Mesenteric fat pad (tissue), 1 donor: Measurements from ENCODE around the gene HES6. TPM values are rescaled to one million over a fixed set of nuclear protein-coding genes. Genes with fewer than 3 reads are reported as not detected.

Experiments
- DNase-seq: peaks from one replicate; pipeline ENCODE4 v3.0.0-alpha.2; 2020; ENCODE audit warnings: low spot score
- total RNA-seq: library from RNA; stranded (reverse); fragmentation: NEBNext Ultra II Directional; extraction: Animal tissue kit (Norgen Biotek cat#: 25700); gene quantifications from one replicate; pipeline ENCODE4 v1.2.1, GENCODE V29; 2021
- donor health status: DM: yes; HTN: yes; CAD: no.

The HES6 gene
- total RNA-seq, 1 donor from 2014 or later, result 4.3 TPM

DNA sequence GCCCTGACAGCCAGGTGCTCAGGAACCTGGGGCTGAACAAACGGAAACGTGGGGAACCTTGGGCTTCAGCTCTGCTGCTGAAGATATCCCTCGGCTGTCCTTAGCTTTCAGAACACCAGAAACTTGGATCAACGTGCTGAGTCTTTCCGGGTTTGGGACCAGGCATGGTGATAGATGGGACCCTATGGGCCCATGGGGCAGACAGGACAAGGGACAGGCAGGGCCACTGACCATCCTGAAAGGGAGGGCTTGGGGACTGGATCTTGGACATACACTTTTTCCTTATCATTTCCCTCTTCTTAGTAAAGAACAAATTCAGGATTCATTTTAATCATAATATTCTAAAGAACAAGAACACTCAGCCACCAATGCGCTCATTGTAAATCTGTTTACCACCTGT, 16.3 kb upstream of the HES6 start:
- DNase-seq, result no peak

DNA sequence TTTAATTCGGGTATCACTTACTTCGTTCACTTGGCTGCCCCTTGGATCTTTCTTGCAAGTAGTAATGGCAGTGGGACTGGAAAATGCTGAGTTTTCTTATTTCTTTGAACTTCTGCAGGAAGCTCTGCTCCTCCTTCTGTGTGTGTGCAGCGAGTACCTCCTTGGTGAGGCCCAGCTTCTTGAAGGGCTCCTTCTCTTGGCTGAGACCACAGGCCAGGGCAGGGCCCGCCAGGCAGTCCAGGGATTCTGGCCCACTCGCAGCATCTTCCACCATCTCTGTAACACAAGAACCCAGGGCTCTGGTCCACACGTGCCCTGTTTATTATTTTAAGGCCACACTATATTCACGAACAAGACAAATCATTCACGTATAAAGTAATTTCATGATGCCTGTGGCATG, 15.8 kb upstream of the HES6 start:
- DNase-seq, result no peak

DNA sequence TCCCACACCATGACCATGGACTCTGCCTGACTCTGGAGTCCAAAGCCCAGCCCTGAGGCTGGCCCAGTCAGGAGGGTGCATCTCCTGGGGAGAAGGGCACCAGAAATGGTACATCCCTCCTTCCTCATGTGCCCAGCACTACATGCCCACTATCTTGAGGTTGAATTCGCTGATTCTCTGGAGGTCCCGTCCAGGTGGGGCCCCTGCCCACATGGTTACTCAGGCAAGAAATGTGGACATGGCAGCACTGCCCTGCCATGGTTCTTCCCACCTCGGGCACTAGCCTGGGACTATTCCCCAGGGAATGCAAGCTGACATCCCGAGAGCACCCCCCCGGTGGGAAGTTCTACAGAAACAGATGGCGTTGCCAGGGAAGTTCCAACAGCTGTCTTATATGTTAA, 15.3 kb upstream of the HES6 start:
- no peak for DNase-seq

DNA sequence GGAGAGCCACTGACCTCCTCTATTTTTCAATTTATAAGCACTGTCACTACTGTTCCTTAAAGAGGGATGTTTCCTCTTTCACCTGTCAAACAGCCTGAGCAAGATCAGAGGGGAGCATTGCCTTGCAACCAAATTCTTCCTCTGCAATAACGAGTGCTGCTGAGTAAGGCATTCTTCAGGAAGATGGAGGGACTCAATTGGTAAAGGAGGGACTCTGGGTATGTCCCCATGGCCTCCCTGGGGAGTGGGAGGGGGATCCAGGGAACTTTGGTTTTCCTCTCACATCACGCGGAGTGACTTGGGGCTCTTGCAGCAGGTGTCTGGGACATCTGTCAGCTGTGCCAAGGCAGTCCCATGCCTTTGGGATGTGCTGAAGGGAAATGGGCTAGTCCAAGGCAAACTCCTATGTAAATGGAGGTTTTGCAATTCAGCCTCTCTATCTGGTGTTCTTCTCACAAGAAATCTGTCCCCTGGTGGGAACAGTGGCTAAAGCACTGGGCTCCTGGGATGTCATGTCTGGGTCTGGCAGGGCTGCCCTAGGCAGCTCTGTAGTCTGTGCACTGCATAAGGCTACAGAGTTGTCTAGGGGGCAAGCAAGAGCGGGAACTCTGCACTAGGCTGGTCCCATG, 14.4 kb upstream of the HES6 start:
- no peak for DNase-seq

DNA sequence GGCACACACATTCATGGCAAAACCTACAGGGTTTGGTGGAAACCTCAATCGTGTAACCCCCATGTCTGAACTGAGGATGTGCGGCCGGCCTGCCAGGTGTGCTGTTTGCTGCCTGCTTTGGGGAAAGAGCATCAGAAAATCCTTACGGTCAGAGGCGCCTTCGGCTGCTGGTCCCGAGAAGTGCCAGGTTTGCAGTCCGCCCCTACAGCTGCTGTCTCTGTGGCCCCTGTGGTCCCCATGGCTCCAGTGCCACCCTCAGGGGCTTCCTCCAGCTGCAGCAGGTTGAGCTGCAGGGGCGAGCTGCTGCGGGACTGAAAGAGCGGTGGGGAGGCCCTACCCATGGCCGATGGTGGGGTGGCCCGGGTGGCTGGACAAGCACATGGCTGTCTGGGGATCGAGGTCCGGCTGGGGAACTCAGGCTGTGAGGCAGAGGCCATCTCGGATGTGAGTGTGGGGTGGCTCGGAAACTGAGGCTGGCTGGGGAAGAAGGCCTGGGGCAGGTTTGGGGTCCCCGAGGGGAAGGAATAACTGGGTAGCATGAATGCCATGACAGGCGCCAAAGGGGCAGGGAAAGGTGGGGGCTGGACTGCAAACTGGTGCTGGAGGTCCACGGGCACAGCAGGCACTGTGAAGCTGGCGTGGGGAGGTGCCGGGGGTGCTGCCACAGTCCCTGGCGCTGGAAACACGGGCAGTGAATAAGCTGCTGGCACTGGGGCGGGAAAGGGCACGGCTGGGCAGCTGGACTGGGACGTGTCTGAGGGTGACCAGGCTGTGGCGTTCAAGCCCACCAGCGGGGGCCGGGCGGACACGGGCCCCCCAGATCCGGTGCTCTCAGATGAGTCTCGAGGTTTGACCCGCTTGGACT, 13.2 kb upstream of the HES6 start:
- DNase-seq, result no peak

DNA sequence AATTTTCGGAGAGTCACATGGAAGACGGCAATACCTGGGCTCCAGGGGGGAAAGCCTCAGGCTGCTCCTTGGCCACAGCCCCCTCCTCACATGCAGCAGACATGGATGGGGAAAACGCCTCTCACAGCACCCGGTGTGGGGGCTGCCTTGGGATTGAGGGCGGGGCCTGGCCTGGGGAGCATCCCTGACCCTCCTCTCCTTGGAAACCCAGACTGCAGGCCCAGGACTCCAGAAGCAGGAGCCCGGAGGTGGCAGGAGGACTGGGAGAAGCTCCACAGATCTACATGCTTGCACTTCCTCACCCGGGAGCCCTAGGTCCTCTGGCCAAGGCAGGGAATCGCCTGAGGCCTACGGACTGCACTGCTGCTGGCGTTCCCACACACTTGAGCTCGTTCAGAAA, 12.1 kb upstream of the HES6 start:
- DNase-seq, result no peak

DNA sequence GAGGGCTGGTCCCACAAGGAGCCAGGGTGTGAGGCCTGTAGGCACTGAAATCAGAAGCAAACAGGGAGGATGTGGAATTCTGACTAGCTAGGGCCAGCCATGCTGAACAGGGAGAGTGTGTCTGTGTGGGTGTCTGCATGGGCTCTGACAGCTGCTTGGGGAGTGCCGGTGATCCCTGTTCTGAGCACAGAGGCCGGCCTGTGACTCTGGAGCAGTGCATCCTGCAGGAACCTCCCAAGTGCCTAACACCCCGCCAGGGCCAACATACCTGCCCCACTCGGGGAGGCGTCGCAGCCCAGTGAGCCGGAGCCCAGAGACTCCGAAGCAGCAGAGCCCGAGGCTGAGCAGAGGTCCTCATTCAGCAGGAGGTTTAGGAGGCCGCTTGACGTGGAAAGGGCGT, 11.5 kb upstream of the HES6 start:
- DNase-seq, result no peak

DNA sequence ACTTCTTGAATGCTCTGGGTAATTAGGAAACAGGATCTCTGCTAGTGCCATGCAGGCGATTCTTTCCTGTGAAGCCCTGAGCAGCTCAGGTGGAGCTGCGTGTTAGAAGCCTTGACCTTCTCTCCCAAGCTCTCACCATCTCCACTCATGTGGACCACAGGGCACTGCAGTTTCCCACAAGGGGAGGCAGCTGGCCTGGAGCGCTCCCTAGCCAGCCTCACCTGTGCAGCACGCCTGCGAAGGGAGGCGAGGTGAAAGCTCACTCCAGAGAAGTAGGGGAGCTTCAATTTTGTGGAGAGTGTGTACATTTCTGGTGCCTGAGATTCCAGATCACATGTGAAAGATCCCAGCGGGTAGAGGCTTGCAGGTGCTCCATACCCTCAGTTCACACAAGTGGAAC, 11.1 kb upstream of the HES6 start:
- DNase-seq, result no peak

DNA sequence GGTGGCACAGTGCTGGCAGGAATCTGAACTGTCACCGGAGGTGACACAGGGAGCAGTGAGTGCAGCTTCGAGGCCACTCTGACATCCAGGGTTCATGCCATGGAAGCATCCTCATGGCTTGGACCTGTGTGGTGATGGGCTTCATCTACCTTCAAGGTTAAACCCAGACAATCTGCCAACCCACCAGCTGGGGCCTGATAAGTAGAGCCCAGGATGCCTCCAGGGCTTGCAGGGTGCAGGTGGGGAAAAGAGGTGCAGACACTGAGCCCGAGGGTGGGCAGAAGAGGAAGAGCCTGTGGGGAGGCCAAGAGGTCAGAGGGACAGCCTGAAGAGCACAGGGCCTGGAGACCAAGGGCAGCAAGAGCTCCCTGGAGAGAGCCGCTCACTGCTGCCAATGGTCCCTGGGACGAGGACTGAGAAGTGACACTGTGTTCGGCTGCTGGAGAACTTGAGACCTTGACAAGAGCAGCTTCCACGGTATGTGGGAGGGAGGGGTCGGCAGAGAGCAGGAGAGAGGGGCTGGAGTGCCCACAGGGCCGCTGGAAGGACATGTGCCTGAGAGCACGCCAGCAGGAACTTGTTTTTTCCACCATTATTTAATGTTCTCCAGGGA, 8.1 kb upstream of the HES6 start:
- no peak for DNase-seq

DNA sequence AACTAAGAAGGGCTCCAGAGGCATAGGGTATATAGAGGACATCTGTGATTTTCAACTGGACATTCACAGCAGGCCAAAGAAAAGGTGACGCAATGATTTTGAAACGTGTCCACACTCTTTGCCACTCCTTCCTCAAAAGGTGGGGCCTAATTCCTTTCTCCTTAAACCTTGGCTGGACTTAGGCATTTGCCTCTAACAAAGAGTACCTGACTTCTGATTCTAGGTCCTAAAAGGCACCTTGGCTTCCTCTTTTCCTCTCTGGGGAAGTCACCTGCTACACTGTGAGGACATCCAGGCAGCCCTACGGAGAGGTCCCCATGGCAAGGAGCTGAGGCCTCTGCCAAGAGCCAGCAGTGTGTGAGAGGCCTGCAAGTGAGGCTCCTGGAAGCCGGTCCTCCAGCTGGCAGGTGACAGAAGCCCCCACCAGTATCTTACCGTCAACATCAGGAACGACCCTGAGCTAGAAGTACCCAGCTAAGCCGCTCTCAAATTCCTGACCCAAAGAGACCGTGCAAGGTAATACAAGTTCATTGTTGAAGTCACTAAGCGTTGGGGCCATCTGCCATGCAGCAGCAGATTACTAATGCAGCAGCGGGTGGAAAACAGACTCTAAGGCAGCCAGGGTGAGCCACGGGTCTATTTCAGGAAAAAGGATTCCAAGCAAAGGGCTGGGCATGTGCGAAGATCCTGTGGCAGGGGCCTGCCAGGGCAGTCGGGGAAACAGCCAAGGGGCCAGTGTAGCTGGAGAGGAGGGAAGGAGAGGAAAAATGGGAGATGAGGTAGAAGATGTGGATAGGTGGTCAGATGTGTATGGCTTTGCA, 7.4 kb upstream of the HES6 start:
- DNase-seq, result no peak

DNA sequence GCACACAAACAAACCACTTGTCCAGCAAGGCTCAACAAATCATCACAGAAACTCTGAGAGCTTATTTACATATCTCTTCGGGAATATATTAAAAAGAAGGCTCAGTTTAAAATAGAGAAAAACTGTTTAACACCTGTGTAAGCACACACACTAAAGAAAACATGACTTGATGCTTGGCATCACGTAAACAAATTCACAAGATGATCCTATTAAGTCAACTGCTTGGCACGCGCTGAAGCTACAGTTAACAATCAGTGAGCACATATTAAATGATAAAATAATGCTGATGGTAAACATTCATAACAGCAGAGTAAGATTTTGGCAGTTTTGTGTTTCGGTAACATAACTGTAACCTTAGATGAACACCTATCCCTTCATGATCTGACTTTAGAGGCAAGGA, 4.3 kb upstream of the HES6 start:
- DNase-seq, result no peak

DNA sequence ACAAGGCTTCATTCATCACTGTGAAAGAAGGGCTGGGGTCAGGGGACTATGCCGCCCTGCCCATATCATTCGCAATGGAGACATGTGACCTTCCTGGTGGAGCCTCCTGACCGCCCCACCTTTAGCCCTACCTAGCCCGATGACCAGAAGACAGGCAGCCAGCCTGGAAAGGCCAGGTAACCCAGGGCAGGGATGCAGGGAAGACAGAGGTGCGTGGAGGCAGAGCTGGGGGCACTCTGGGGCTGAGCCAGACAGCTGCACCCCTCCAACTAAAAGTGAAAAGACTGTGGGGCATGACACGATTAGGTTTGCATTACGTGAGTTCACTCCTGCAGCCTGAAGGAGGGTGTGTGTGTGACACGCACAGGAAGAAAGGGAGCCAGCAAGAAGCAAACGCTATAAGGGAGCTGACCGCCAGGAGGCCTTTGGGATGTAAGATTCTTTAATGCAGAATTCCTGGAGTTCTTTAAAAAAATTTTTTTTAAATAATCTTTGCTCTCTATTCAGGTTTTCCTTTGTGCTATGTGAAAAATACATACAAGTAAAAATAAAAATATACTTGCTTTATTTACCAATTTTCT, 3.7 kb upstream of the HES6 start:
- DNase-seq, result no peak

DNA sequence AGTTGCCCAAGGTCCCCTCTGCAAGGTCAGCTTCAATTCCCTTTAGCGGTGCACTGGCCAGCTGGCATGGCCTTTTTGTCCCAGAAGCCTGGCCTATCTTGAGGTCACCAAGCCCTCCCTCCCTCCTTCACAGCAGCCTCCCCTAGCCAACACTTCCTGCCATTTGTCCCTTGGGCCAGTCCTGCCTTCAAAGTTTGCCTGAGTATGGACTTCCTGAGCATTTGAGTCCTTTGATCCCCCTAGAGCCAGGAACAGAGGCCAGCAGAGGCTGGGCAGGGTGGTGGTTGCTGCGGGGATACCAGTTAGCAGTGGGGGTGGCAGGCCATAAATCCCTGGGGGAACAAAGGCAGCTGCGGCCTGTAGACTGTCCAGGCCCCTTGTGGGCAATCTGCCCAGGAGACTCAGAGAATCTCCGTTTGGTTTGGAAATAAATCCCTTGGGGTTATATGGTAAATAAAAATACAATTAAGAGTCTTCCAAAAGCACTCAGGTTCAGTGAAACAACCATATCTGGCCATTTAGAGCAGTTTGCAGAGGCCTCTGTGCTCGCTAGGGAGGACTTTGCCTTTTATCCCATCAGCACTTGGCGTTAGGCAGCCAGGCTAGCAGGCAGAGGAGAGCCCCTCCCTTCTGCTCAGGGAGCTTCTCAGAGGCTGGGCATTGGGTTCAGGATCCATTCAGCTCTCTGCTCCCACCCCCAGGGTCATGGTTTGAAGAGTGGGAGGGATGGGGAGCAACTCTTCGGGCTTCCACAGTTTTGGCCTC, 3.1 kb upstream of the HES6 start:
- no peak for DNase-seq

DNA sequence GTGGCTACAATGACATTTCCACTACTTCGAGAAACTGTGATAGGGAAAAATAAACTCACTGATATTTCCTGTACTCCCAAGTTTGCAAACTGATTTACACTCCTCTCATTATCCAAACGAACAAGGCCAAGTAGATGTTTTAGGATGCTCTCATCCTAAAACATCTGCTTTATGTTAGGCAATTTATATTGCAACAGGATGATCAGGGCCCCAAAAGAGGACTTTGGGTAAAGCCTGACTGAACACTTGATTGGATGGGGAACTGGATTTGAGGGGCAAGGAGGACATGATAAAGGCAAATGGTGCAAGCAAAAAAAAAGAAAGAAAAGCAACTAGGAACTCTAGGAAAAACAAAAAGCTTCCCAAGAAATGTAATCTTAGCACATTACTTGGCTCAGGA, 2.1 kb upstream of the HES6 start:
- no peak for DNase-seq

DNA sequence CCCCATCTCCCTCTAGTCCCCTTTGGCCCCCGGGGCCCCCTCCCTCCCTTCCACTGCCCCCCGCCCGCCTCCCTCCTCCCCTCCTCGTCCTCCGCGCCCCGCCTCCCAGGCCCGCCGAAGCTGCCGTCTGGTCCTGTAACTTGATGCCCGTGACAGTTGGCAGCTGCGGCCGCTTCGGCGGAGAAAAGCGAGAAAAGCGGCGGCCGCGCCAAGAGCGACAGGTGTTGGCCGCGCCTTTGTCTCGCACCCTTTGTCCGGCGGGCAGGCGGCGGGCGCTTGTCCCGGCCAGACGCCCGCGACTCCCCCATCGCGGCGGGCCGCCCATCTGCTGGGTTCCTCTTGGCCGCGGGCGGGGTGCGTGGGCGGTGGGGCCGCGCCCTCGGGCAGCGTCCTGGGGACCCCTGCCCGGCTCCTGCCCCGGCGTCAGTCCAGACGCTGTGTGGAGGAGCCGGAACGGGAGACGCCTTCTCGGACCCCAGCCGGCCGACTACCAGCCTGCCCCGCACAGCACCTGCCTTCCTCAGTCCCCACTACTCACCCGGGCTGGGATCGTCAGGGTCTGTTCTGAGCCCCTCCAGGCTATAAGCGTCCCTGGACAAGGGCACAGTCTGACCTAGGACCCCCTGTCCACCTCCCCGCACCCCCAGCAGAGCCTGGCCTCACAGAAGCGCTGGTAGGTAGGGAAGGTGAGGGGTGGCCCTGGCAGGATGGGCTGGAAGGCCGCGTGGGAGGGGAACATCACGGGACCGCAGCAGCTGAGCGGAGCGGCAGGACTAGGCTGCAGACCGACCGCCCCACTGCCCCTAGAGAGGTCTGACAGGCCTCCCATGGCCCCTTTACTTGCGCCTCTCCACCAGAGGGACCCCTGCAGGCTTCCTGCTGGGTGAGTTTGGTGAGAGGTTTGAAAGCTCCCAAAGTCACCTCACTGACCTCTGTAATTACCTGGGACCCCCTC, 1.2 kb upstream of the HES6 start:
- DNase-seq, result no peak

DNA sequence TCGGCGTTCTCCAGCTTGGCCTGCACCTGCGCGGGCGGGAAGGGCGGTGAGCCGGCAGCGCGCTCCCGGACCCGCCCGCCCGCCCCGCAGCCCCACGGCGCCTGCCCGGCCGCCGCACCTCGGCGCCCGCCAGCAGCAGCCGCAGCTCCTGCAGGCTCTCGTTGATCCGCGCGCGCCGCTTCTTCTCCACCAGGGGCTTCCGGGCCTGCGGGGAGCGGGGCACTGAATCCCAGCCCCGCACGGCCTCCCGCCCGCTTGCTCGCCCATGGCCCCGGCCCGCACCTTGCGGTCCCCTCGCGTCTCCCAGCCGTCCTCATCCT, 335 bp downstream of the HES6 start:
- no peak for DNase-seq

DNA sequence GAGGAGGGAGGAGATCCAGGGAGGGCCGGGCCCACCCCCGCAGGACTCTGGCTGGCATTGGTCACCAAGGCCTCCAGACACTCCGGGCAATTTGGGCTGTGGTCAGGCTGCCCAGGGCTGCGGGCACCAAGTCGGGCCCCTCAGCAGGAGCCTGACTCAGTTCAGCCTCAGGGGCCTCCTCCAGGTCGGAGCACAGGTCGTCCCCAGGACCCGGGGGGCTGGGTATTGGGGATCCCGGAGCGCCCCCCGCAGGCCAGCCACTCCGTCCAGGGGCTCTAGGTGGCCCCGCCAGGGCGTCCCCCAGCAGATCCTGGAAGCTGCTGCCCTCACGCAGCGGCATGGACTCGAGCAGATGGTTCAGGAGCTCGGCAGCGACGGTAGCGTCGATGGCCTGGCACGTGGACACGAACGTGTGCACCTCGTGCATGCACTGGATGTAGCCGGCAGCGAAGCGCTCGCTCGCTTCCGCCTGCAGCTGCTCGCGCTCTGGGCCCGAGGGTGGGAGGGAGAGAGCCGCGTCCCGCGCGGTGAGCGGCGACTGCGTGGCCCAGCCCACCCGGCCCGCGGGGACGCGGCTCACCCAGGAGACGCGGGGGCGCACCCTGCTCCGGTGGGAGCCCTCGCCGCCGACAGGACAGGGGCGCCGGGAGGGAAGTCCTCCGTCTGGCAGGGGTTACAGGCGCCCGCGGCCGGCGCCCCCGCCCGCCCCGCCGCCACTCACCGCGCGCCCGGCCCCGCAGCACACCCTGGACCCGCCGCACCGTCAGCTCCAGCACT, 884 bp downstream of the HES6 start:
- DNase-seq, result no peak

DNA sequence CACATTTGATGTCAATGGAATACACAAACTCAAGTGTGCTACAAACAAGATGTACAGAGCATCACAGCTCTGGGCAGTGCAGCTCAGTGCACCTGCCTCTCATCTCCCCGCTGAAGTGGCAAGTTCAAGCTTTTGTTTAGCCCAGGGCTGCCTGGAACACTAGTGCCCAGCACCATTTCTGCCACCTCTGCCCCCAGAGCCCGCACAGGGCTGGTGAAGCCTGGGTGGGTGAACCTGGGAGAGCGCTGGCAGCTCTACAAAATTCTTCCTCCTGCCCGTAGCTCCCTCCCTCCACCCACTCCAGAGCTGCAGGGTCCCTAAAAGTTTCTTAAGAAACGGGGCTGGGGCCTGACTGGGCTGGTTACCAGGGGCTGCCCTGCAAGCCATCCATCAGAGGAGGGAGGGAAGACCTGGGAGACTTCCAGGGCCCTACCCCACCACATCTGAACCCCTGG, 1.5 kb downstream of the HES6 start:
- DNase-seq, result no peak
